ENCODE measurements around the gene DDRGK1. TPM values are rescaled to one million over a fixed set of nuclear protein-coding genes. Genes with fewer than 3 reads are reported as not detected.
A peak's percentile ranks its signal among the peaks of the same experiment; 100 is the strongest.

DDRGK1 gene
- polyA plus RNA-seq, 3 donors: 39.9 to 42.7 (median 42.6) TPM

GRCh38 chr20:3163099-3164042 is 41.1 kb downstream of the DDRGK1 start:
- Histone ChIP-seq H3K4me2 (replicated peaks; ENCODE audit: extremely low read depth, low read length, poor library complexity, severe bottlenecking) (no peak overlapping the region), H3K36me3 (replicated peaks in 1 of 2; ENCODE audit: control insufficient read depth in 1 of 2, insufficient read depth in 2 of 2, low read length in 2 of 2) (no peaks in the 10 kb centered on the region), H3K9ac (ENCODE audit: insufficient read depth, low read length, poor library complexity, severe bottlenecking) (no peak overlapping the region), H3K4me3 (replicated peaks in 1 of 3; ENCODE audit: low read depth in 2 of 3, low read length in 3 of 3) (no peak overlapping the region), H3K27ac (ENCODE audit: low read depth in 1 of 2, low read length in 2 of 2) (no peak overlapping the region), H3K27me3 (ENCODE audit: control insufficient read depth in 2 of 2, insufficient read depth in 2 of 2, low read length in 2 of 2) (peaks cover 2 to 24% of the 10 kb centered on the region in 2 donors), H4K20me1 (ENCODE audit: insufficient read depth, low read length) (peaks cover 10% of the 10 kb centered on the region), H3K79me2 (ENCODE audit: insufficient read depth, low read length) (peaks cover 15% of the 10 kb centered on the region), H3K4me1 (ENCODE audit: control insufficient read depth in 1 of 2, insufficient read depth in 2 of 2, low read length in 2 of 2) (peaks cover 12 to 25% of the 10 kb centered on the region in 2 donors), H2AFZ (ENCODE audit: insufficient read depth, low read depth, low read length, poor library complexity, severe bottlenecking) (no peak overlapping the region), H3K9me3 (replicated peaks in 1 of 2; ENCODE audit: control insufficient read depth in 1 of 2, insufficient read depth in 1 of 2, low read length in 2 of 2) (peaks cover 0 to 10% of the 10 kb centered on the region in 2 donors)
- DNase-seq: no peak
- Mint-ChIP-seq H3K4me3 (no peak overlapping the region), H3K27me3 (ENCODE audit: low read depth in 3 of 3) (peaks cover 20 to 35% (median 31%) of the 10 kb centered on the region in 3 donors), H3K4me1 (peaks cover 20% of the 10 kb centered on the region), H3K36me3 (no peaks in the 10 kb centered on the region), H3K27ac (peak overlapping the region in 1 of 7 donors; percentile 21), H3K9me3 (peaks cover 0 to 4% (median 2%) of the 10 kb centered on the region in 7 donors)
- WGBS (ENCODE audit: insufficient coverage): 98% methylated on average over 7 of the region's 14 CpGs
- no peak for TF ChIP-seq CTCF (IDR thresholded peaks at IDR 0.05)
- intact Hi-C loops (cut with micrococcal nuclease): no loop called here

GRCh38 chr20:3162080-3162611 is 42.3 kb downstream of the DDRGK1 start:
- H3K9me3 ChIP-seq (replicated peaks in 1 of 2; ENCODE audit: control insufficient read depth in 1 of 2, insufficient read depth in 1 of 2, low read length in 2 of 2): no peaks in the 10 kb centered on the region
- peaks cover 0 to 12% of the 10 kb centered on the region in 2 donors for H3K27me3 ChIP-seq (ENCODE audit: control insufficient read depth in 2 of 2, insufficient read depth in 2 of 2, low read length in 2 of 2)
- H3K27ac ChIP-seq (ENCODE audit: low read depth in 1 of 2, low read length in 2 of 2): no peak overlapping the region
- Mint-ChIP-seq H3K36me3 (no peaks in the 10 kb centered on the region), H3K4me1 (peaks cover 31% of the 10 kb centered on the region), H3K9me3 (peaks cover 0 to 4% (median 0%) of the 10 kb centered on the region in 7 donors), H3K27me3 (ENCODE audit: low read depth in 3 of 3) (peaks cover 11 to 23% (median 22%) of the 10 kb centered on the region in 3 donors), H3K4me3 (no peak overlapping the region), H3K27ac (no peak overlapping the region)
- DNase-seq: no peak
- peak overlapping the region; percentile 9 for H2AFZ ChIP-seq (ENCODE audit: insufficient read depth, low read depth, low read length, poor library complexity, severe bottlenecking)
- H3K4me2 ChIP-seq (replicated peaks; ENCODE audit: extremely low read depth, low read length, poor library complexity, severe bottlenecking): no peak overlapping the region
- no peak overlapping the region for H3K4me3 ChIP-seq (replicated peaks in 1 of 3; ENCODE audit: low read depth in 2 of 3, low read length in 3 of 3)
- peaks cover 22% of the 10 kb centered on the region for H4K20me1 ChIP-seq (ENCODE audit: insufficient read depth, low read length)
- intact Hi-C loops (cut with micrococcal nuclease): no loop called here
- TF ChIP-seq CTCF (IDR thresholded peaks at IDR 0.05): no peak
- WGBS (ENCODE audit: insufficient coverage): 84% methylated on average over 9 of the region's 11 CpGs
- peaks cover 28% of the 10 kb centered on the region for H3K79me2 ChIP-seq (ENCODE audit: insufficient read depth, low read length)
- peaks cover 25 to 37% of the 10 kb centered on the region in 2 donors for H3K4me1 ChIP-seq (ENCODE audit: control insufficient read depth in 1 of 2, insufficient read depth in 2 of 2, low read length in 2 of 2)
- no peak overlapping the region for H3K9ac ChIP-seq (ENCODE audit: insufficient read depth, low read length, poor library complexity, severe bottlenecking)
- no peaks in the 10 kb centered on the region for H3K36me3 ChIP-seq (replicated peaks in 1 of 2; ENCODE audit: control insufficient read depth in 1 of 2, insufficient read depth in 2 of 2, low read length in 2 of 2)
